B cell (primary cell): ENCODE data around the gene PPTC7. TPM values are rescaled to one million over a fixed set of nuclear protein-coding genes. Genes with fewer than 3 reads are reported as not detected.

Source experiments
- ATAC-seq: fragments of 200-7000 bp; cut with Tn5 transposase; one replicate; pipeline ENCODE4 v1.10.0; 2021; ENCODE audit warnings: low read depth, mild to moderate bottlenecking, moderate number of reproducible peaks, moderate library complexity
- CTCF ChIA-PET: fragments of 350-600 bp; sonication (Branson Sonifier 250); formaldehyde crosslinking; loops from one replicate; lab custom pipeline; 2021; ENCODE audit warnings: antibody characterized with exemption, inconsistent platforms; lab: Charles Lee
- POLR2A ChIA-PET: fragments of 350-600 bp; sonication (Branson Sonifier 250); formaldehyde crosslinking; loops from one replicate; lab custom pipeline; 2021; ENCODE audit warnings: antibody characterized with exemption; lab: Charles Lee
- DNase-seq: peaks from one replicate; pipeline ENCODE4 v3.0.0; 2013
- H2AFZ ChIP-seq: 2 replicates; pipeline ENCODE4 v1.6.1; 2012; ENCODE audit warnings: mild to moderate bottlenecking, low read depth, low read length; ENCODE audit not compliant: insufficient read depth, poor library complexity, severe bottlenecking
- H3K27ac ChIP-seq, 2 donors: 1 replicate in 1 of 2; 2 replicates in 1 of 2; pipeline ENCODE4 v1.5.1; 2012 to 2013; ENCODE audit warnings: low read length in 2 of 2, mild to moderate bottlenecking in 2 of 2, moderate library complexity in 1 of 2
- H3K27me3 ChIP-seq, 4 experiments: fragments of 200-600 bp in 1 of 4; sonication (generic) in 1 of 4; replicated peaks in 1 of 4; 1 replicate in 2 of 4; 2 replicates in 2 of 4; pipeline versions ENCODE4 v1.6.1 to v1.7.0; 2013 to 2016; ENCODE audit warnings: low read length in 3 of 4, mild to moderate bottlenecking in 2 of 4, mixed read lengths in 1 of 4, moderate library complexity in 1 of 4; ENCODE audit not compliant: insufficient read depth in 4 of 4, control insufficient read depth in 3 of 4; ENCODE audit errors: control extremely low read depth in 1 of 4
- H3K36me3 ChIP-seq, 2 experiments: replicated peaks in 1 of 2; 1 replicate in 1 of 2; 2 replicates in 1 of 2; pipeline versions ENCODE4 v1.6.1 to v1.7.1; 2013; ENCODE audit warnings: low read length in 1 of 2; ENCODE audit not compliant: insufficient read depth in 2 of 2, control insufficient read depth in 1 of 2; ENCODE audit errors: control extremely low read depth in 1 of 2, extremely low read depth in 1 of 2
- H3K4me1 ChIP-seq, 2 donors: fragments of 200-600 bp in 1 of 2; sonication (generic) in 1 of 2; 1 replicate in 1 of 2; 2 replicates in 1 of 2; pipeline versions ENCODE4 v1.5.1 to v1.6.1; 2013 to 2017; ENCODE audit warnings: low read length in 2 of 2; ENCODE audit not compliant: control insufficient read depth in 2 of 2, insufficient read depth in 2 of 2
- H3K4me2 ChIP-seq: replicated peaks from 2 replicates; pipeline ENCODE3; 2012; ENCODE audit warnings: mild to moderate bottlenecking, low read depth, low read length; ENCODE audit not compliant: poor library complexity, severe bottlenecking
- H3K4me3 ChIP-seq, 5 experiments: fragments of 200-600 bp in 1 of 5; sonication (generic) in 1 of 5; 1 replicate in 3 of 5; 2 replicates in 2 of 5; pipeline versions ENCODE4 v1.5.1 to v1.7.0; 2011 to 2016; ENCODE audit warnings: low read length in 4 of 5, mild to moderate bottlenecking in 4 of 5, low read depth in 2 of 5, control low read depth in 1 of 5, moderate library complexity in 1 of 5; ENCODE audit not compliant: insufficient read depth in 1 of 5; ENCODE audit errors: control extremely low read depth in 1 of 5, extremely low read depth in 1 of 5
- H3K79me2 ChIP-seq: fragments of 200-600 bp; sonication (generic); one replicate; pipeline ENCODE4 v1.6.0; 2016; ENCODE audit warnings: low read length; ENCODE audit not compliant: control insufficient read depth, insufficient read depth
- H3K9ac ChIP-seq: fragments of 200-600 bp; sonication (generic); 2 replicates; pipeline ENCODE4 v1.6.1; 2017; ENCODE audit warnings: mild to moderate bottlenecking, low read length, moderate library complexity
- H3K9me3 ChIP-seq, 3 donors: one replicate each; pipeline versions ENCODE4 v1.6.1 to v1.7.1; 2013; ENCODE audit warnings: low read length in 2 of 3; ENCODE audit not compliant: control insufficient read depth in 2 of 3, insufficient read depth in 1 of 3; ENCODE audit errors: control extremely low read depth in 1 of 3
- H4K20me1 ChIP-seq: 2 replicates; pipeline ENCODE4 v1.6.0; 2012; ENCODE audit warnings: mild to moderate bottlenecking, low read length; ENCODE audit not compliant: insufficient read depth, control insufficient read depth, poor library complexity, severe bottlenecking
- H3K27ac Mint-ChIP-seq: one replicate; pipeline ENCODE4 v1.8.0; 2021; ENCODE audit warnings: mixed read lengths
- H3K27me3 Mint-ChIP-seq: one replicate; pipeline ENCODE4 v1.8.0; 2021; ENCODE audit warnings: mixed read lengths
- H3K4me1 Mint-ChIP-seq: one replicate; pipeline ENCODE4 v1.8.0; 2021; ENCODE audit warnings: mixed read lengths
- H3K4me3 Mint-ChIP-seq: one replicate; pipeline ENCODE4 v1.8.0; 2021; ENCODE audit warnings: mixed read lengths
- H3K9me3 Mint-ChIP-seq: one replicate; pipeline ENCODE4 v1.8.0; 2022; ENCODE audit warnings: mixed read lengths; ENCODE audit not compliant: insufficient read depth
- CTCF ChIP-seq: fragments of 200-600 bp; IDR thresholded peaks from one replicate; pipeline ENCODE4 v1.8.0; 2022; ENCODE audit warnings: antibody characterized with exemption, mild to moderate bottlenecking
- EZH2 ChIP-seq: IDR thresholded peaks from 2 replicates; pipeline ENCODE4 v1.6.1; 2012; ENCODE audit warnings: borderline replicate concordance, low read depth, mild to moderate bottlenecking, moderate library complexity, low read length; ENCODE audit not compliant: insufficient read depth, poor library complexity, severe bottlenecking
- WGBS: methylation state at CpG from one replicate; pipeline ENCODE4 v1.1.5; 2013; ENCODE audit warnings: missing lambda C conversion rate; ENCODE audit not compliant: insufficient coverage; 5-methylcytosine and 5-hydroxymethylcytosine counted together
- intact Hi-C: fragments of 100-400 bp; cut with micrococcal nuclease; formaldehyde crosslinking; loops from one replicate; pipeline ENCODE4 v1.10.0; 2022
- polyA plus RNA-seq: library from polyadenylated mRNA; depleted of rRNA; stranded (reverse); fragments of >200 nt; gene quantifications from 2 replicates; pipeline ENCODE4 v1.2.3, GENCODE V29; 2012
- total RNA-seq, 2 donors: library from RNA; stranded (reverse); fragments of 120-200 nt in 1 of 2; gene quantifications; 1 replicate in 1 of 2; 2 replicates in 1 of 2; pipeline versions ENCODE4 v1.2.3 to v1.2.4, GENCODE V29; 2013 to 2022

The PPTC7 gene
- total and polyA plus RNA-seq, 2 donors (not counting 1 experiment from before 2014, with no cell fraction given): 20.7 to 44.9 TPM

GRCh38 chr12:110538869-110539622, 44.1 kb downstream of the PPTC7 start:
- no peak overlapping the region for H3K4me2 ChIP-seq
- H3K9me3 ChIP-seq: no peaks in the 10 kb centered on the region
- H4K20me1 ChIP-seq: peaks cover 24% of the 10 kb centered on the region
- no peak for ATAC-seq
- Mint-ChIP-seq H3K4me1 (peaks cover 20% of the 10 kb centered on the region), H3K27ac (peak overlapping the region; percentile 26), H3K4me3 (no peak overlapping the region), H3K9me3 (no peaks in the 10 kb centered on the region), H3K27me3 (no peaks in the 10 kb centered on the region)
- no peak for DNase-seq
- no peak overlapping the region for H2AFZ ChIP-seq
- ChIA-PET POLR2A (no interaction called here), CTCF (interaction anchor here (0.6 to 9.3 kb wide), 5 partner anchors 13 to 597 kb away, joined by 3 to 71 read pairs (median 3); no protein-coding TSS in a partner anchor)
- H3K79me2 ChIP-seq: peaks cover 67% of the 10 kb centered on the region
- WGBS: 93% methylated on average over 3 of the region's 5 CpGs
- no peak for TF ChIP-seq CTCF
- no peak for TF ChIP-seq EZH2
- H3K27me3 ChIP-seq: no peaks in the 10 kb centered on the region
- H3K4me3 ChIP-seq: no peak overlapping the region
- intact Hi-C loops: no loop called here
- H3K36me3 ChIP-seq: peaks cover 4 to 65% of the 10 kb centered on the region in 2 experiments
- H3K27ac ChIP-seq: peak overlapping the region in 1 of 2 donors; percentile 34
- H3K9ac ChIP-seq: no peak overlapping the region
- H3K4me1 ChIP-seq: peaks cover 0 to 13% of the 10 kb centered on the region in 2 donors
